Parathyroid adenoma (tissue), 2 donors: Measurements from ENCODE around the gene SOX13.

Experiments used
- H2AFZ ChIP-seq: fragments of 300-600 bp; sonication (generic); one replicate; pipeline ENCODE4 v1.7.0; 2017; ENCODE audit warnings: antibody characterized with exemption, mild to moderate bottlenecking
- H3K27ac ChIP-seq: fragments of 300-600 bp; sonication (generic); one replicate; pipeline ENCODE4 v1.7.0; 2017
- H3K27me3 ChIP-seq: fragments of 300-600 bp; sonication (generic); one replicate; pipeline ENCODE4 v1.7.0; 2017; ENCODE audit warnings: low read length; ENCODE audit not compliant: control insufficient read depth, insufficient read depth
- H3K36me3 ChIP-seq: fragments of 300-600 bp; sonication (generic); one replicate; pipeline ENCODE4 v1.7.0; 2017; ENCODE audit warnings: low read length; ENCODE audit not compliant: control insufficient read depth, insufficient read depth
- H3K4me1 ChIP-seq: fragments of 300-600 bp; sonication (generic); one replicate; pipeline ENCODE4 v1.7.0; 2017; ENCODE audit warnings: control low read depth
- H3K4me2 ChIP-seq: fragments of 300-600 bp; sonication (generic); one replicate; pipeline ENCODE4 v1.7.0; 2017; ENCODE audit warnings: low read length
- H3K4me3 ChIP-seq: fragments of 300-600 bp; sonication (generic); one replicate; pipeline ENCODE4 v1.7.0; 2017; ENCODE audit warnings: low read depth, low read length
- H3K79me2 ChIP-seq: fragments of 300-600 bp; sonication (generic); one replicate; pipeline ENCODE4 v1.7.0; 2017; ENCODE audit warnings: control low read depth
- H3K9ac ChIP-seq: fragments of 300-600 bp; sonication (generic); one replicate; pipeline ENCODE4 v1.7.0; 2017; ENCODE audit warnings: mild to moderate bottlenecking
- H3K9me3 ChIP-seq: fragments of 300-600 bp; sonication (generic); one replicate; pipeline ENCODE4 v1.7.0; 2017; ENCODE audit warnings: low read length; ENCODE audit not compliant: control insufficient read depth
- TF ChIP-seq, protein P1 (sequence below): fragments of 300-600 bp; sonication (generic); IDR thresholded peaks from one replicate; pipeline ENCODE4 v1.7.0; 2017; ENCODE audit warnings: antibody characterized with exemption, mild to moderate bottlenecking
- donor health status: primary hyperparathyroidism.

The SOX13 gene

DNA sequence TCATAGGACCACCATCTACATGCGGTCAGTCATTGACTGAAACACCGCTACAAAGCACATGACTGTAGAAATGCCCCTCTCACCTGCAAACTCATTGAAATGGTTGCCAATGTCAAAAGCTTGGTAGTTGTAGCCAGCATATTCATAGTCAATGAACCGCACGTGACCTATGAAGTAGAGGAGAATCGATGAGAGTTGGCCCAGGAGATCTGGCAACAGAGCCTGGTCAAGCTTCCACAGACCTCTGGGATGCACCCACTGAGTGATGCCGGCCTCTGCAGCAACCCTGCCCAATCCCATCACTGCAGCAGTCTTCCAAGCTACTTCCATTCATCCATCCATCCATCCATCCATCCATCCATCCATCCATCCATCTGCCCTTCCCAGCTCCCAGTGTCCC lies 67.0 kb downstream of the SOX13 start:
- no peak overlapping the region for H3K27ac ChIP-seq
- no peak overlapping the region for H3K4me3 ChIP-seq
- no peaks in the 10 kb centered on the region for H3K9me3 ChIP-seq
- H3K36me3 ChIP-seq = no peaks in the 10 kb centered on the region
- H2AFZ ChIP-seq = no peak overlapping the region
- TF ChIP-seq, protein P1, sequence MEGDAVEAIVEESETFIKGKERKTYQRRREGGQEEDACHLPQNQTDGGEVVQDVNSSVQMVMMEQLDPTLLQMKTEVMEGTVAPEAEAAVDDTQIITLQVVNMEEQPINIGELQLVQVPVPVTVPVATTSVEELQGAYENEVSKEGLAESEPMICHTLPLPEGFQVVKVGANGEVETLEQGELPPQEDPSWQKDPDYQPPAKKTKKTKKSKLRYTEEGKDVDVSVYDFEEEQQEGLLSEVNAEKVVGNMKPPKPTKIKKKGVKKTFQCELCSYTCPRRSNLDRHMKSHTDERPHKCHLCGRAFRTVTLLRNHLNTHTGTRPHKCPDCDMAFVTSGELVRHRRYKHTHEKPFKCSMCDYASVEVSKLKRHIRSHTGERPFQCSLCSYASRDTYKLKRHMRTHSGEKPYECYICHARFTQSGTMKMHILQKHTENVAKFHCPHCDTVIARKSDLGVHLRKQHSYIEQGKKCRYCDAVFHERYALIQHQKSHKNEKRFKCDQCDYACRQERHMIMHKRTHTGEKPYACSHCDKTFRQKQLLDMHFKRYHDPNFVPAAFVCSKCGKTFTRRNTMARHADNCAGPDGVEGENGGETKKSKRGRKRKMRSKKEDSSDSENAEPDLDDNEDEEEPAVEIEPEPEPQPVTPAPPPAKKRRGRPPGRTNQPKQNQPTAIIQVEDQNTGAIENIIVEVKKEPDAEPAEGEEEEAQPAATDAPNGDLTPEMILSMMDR = no peak
- H3K79me2 ChIP-seq = no peaks in the 10 kb centered on the region
- H3K4me1 ChIP-seq = no peaks in the 10 kb centered on the region
- H3K27me3 ChIP-seq = no peaks in the 10 kb centered on the region
- no peak overlapping the region for H3K4me2 ChIP-seq
- H3K9ac ChIP-seq = no peak overlapping the region

DNA sequence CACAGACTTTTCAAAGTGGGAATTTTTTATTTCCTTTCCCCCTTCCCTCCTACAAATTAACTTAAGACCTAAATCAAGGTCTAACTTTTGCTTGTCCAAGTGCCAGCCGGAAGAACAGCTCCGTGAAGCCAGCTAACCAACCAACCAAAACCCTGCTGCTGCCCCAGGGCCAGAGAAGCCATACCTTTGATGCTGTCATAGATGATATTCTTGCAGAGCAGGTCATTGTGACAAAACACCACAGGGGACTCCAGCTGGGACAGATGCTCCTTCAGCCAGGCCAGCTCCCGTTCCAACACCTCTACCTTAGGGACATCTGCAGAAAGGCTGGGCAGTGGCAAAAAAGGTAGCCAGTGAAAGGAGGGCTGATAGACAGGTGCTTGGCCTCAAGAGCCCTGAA lies 68.2 kb downstream of the SOX13 start:
- Histone ChIP-seq H3K27ac (no peak overlapping the region), H3K9me3 (no peaks in the 10 kb centered on the region), H3K9ac (no peak overlapping the region), H3K4me1 (no peaks in the 10 kb centered on the region), H3K27me3 (no peaks in the 10 kb centered on the region), H2AFZ (no peak overlapping the region), H3K4me3 (no peak overlapping the region), H3K79me2 (no peaks in the 10 kb centered on the region), H3K36me3 (no peaks in the 10 kb centered on the region), H3K4me2 (no peak overlapping the region)
- TF ChIP-seq, protein P1 = no peak

GRCh38 chr1:204142032-204142974 lies 69.4 kb downstream of the SOX13 start:
- Histone ChIP-seq H3K36me3 (no peaks in the 10 kb centered on the region), H3K9ac (no peak overlapping the region), H3K4me3 (no peak overlapping the region), H3K27ac (no peak overlapping the region), H3K4me1 (no peaks in the 10 kb centered on the region), H3K9me3 (no peaks in the 10 kb centered on the region), H3K79me2 (no peaks in the 10 kb centered on the region), H2AFZ (no peak overlapping the region), H3K27me3 (no peaks in the 10 kb centered on the region), H3K4me2 (no peak overlapping the region)
- TF ChIP-seq, protein P1 = no peak

DNA sequence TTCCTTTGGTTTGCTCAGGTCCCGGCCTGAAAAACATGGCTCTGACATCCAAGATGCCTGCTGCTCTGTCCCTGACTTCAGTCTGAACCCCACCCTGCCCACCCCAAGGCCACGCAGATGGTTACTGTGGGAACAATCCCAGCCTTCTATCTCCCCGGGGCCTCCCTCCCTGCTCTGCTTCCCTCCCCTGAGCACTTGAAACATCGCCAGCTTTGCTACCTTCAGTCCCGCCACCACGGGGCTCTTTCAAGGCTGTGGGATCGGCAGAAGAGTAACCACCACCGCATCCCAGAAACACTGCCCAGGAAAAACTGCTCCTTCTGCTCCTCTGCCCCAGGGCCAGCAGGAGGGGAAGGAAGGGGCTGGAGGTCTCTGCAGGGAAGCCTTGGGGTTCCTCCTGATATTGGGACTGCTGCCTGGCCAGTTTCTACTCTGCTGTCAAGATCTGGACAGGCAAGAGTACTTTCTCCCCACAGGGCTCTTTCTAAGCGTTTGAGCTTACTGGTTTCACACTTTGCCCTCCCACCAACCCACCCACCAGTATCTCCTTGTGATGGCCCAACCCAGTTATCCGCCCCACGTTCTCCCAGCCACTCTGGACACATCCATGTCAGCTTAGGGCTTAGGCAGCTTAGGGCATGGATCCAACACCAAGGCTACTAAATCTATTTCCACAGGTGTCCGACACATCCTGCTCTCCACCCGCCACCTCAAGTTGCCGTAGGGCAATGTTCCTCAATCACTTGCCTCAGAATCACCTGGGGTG lies 70.5 kb downstream of the SOX13 start:
- Histone ChIP-seq H3K4me1 (no peaks in the 10 kb centered on the region), H3K4me3 (no peak overlapping the region), H3K4me2 (no peak overlapping the region), H3K27me3 (no peaks in the 10 kb centered on the region), H3K9me3 (no peaks in the 10 kb centered on the region), H3K27ac (no peak overlapping the region), H3K79me2 (no peaks in the 10 kb centered on the region), H3K36me3 (no peaks in the 10 kb centered on the region), H3K9ac (no peak overlapping the region), H2AFZ (no peak overlapping the region)
- TF ChIP-seq, protein P1 = no peak
